Motor neuron (in vitro differentiated cells): ENCODE measurements around the gene ACY1. TPM values are rescaled to one million over a fixed set of nuclear protein-coding genes. Genes with fewer than 3 reads are reported as not detected.
A peak's percentile ranks its signal among the peaks of the same experiment; 100 is the strongest.

ENCODE experiments used
- ATAC-seq, 8 experiments: fragments of 200-7000 bp; cut with Tn5 transposase; replicated peaks in 6 of 8; 2 replicates each; pipeline ENCODE4 v1.8.0; 2021; ENCODE audit warnings: mild to moderate bottlenecking in 8 of 8, moderate library complexity in 8 of 8
- H3K27ac ChIP-seq, 2 donors: fragments of 250-450 bp; sonication (Bioruptor Pico); 2 replicates each; pipeline ENCODE4 v1.9.0; 2021; ENCODE audit warnings: antibody characterized with exemption in 2 of 2, mild to moderate bottlenecking in 2 of 2, moderate library complexity in 1 of 2
- H3K4me1 ChIP-seq, 2 donors: fragments of 250-450 bp; sonication (Bioruptor Pico); replicated peaks in 1 of 2; 2 replicates each; pipeline ENCODE4 v1.6.1; 2021; ENCODE audit warnings: antibody characterized with exemption in 2 of 2, mild to moderate bottlenecking in 2 of 2, moderate library complexity in 1 of 2
- H3K4me3 ChIP-seq, 5 donors: fragments of 250-450 bp; sonication (Bioruptor Pico); 2 replicates each; pipeline ENCODE4 v1.9.0; 2021; ENCODE audit warnings: antibody characterized with exemption in 5 of 5, mild to moderate bottlenecking in 5 of 5, moderate library complexity in 4 of 5
- WGBS, 10 experiments: fragments of 450-650 bp; shearing (Covaris generic); methylation state at CpG; one replicate each; pipeline ENCODE4 v1.0.0; 2022; 5-methylcytosine and 5-hydroxymethylcytosine counted together
- in situ Hi-C, 9 experiments: fragments of 400-800 bp; cut with MboI; loops; one replicate each; pipeline ENCODE4 v1.15.0; 2021; ENCODE audit warnings: low sequenced_read_pairs in 9 of 9, low pct_unique_long_range_greater_than_20kb in 2 of 9; ENCODE audit not compliant: unreplicated experiment in 9 of 9
- total RNA-seq, 8 experiments: library from RNA; unstranded; fragments of 300-600 nt; gene quantifications; 2 replicates each; pipeline versions ENCODE4 v1.2.3 to v1.2.4, GENCODE V29; 2022

The ACY1 gene
- 100 to 1,000 TPM in 1 of 8 experiments, 10 to 100 TPM in 6, 1 to 10 TPM in 1; 6.0 to 136 (median 22.4) TPM for total RNA-seq

GRCh38 chr3:51982838-51983577 is at the start of gene ACY1:
Gene ACY1, plus strand, starts transcription at chr3:51983535. Its CDS starts 530 bp downstream, at chr3:51984065.
- in situ Hi-C loops, result no loop called here

DNA sequence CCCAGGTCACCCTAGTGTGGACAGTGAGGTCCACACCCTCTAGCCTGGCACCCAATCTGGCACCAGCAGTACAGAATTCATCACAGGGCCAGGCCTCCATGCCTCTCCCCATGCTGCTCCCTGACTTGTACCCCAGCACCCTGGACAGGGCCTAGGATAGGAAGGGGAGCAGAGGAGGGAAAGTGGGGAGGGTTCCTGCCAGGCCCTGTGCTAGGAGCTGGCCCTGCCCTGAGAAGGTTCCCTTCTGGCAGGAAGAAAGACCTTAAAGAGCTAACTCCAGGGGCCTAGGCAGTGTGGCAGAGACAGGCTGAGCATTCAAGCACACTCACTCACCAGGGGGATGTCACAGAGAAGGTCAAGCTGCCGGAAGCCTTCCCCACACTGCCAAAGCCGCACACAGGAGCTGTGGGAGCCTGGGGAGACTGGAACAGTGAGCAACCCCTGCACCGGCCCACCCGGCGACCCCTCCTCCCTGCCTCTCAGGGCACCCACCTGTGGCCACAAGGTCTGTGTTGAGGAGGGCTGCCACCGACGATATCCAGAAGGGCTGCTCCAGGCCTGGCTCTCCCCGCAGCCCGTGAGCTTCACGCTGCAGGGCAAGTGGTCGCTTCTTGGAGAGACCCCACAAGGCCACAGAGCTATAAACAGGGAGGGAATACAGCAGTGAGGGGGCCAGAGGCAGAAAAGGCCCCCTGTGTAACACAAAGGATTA is 49.0 kb upstream of the ACY1 start:
- 90 to 100% (median 96%) methylated on average over 1 to 5 of the region's 11 CpGs; no CpG with 5 or more reads in 6 of the 10 experiments for WGBS, 10 experiments
- H3K4me3 ChIP-seq, result no peak overlapping the region
- in situ Hi-C loops, result no loop called here
- no peaks in the 10 kb centered on the region for H3K4me1 ChIP-seq
- ATAC-seq, result peak in 2 of 8 experiments; percentile 8
- H3K27ac ChIP-seq, result no peak overlapping the region

More at GRCh38 chr3:51982838-51983577, at the start of gene ACY1:
- peak within 1 kb of the TSS; percentile 65 to 84 for H3K27ac ChIP-seq
- WGBS, 10 experiments, result 0 to 12% (median 0%) methylated on average over 1 to 12 of the region's 68 CpGs; no CpG with 5 or more reads in 6 of the 10 experiments
- peaks cover 9 to 16% of the 10 kb centered on the region in 2 donors for H3K4me1 ChIP-seq
- peak; percentile 73 to 79 (median 77) for ATAC-seq
- peak within 1 kb of the TSS; percentile 22 to 42 (median 38) for H3K4me3 ChIP-seq

- peak in 2 of 8 experiments; percentile 7 to 22 for ATAC-seq
- WGBS, 10 experiments, result 64 to 100% (median 98%) methylated on average over 2 to 5 of the region's 28 CpGs; no CpG with 5 or more reads in 6 of the 10 experiments
- no peak overlapping the region for H3K4me3 ChIP-seq
- in situ Hi-C loops, result no loop called here
- no peak overlapping the region for H3K27ac ChIP-seq
- H3K4me1 ChIP-seq, result peaks cover 0 to under 1% of the 10 kb centered on the region in 2 donors
Observed at GRCh38 chr3:51934991-51935885, 48.1 kb upstream of the ACY1 start.

- 79 to 100% (median 95%) methylated on average over 1 to 16 of the region's 25 CpGs; no CpG with 5 or more reads in 2 of the 10 experiments for WGBS, 10 experiments
- no peak overlapping the region for H3K4me3 ChIP-seq
- in situ Hi-C loops, result no loop called here
- peaks cover 7 to 8% of the 10 kb centered on the region in 2 donors for H3K4me1 ChIP-seq
- H3K27ac ChIP-seq, result no peak overlapping the region
- no peak for ATAC-seq
Observed at GRCh38 chr3:51935886-51936755, 47.2 kb upstream of the ACY1 start.

DNA sequence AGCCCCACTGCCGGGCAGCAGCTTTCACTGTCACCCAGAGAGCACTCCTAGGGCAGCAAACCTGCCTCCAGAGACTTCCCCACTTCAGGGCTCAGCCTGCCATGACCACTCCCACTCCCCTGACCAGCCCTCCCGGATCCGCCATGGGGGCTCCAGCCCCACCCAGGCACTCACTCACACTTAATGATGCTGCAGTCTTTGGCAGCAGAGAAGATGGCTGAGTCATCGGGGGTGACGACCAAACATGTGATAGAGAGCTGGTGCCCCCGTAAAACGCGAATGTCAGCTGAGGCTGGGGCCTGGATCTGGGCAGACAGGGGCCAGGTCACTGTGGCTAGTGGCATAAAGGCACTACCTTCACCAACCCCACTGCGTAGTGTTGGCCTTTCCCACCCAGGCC is 46.3 kb upstream of the ACY1 start:
- H3K4me1 ChIP-seq, result peaks cover 7 to 8% of the 10 kb centered on the region in 2 donors
- in situ Hi-C loops, result no loop called here
- H3K4me3 ChIP-seq, result no peak overlapping the region
- no peak overlapping the region for H3K27ac ChIP-seq
- WGBS, 10 experiments, result 83 to 100% (median 97%) methylated on average over 1 to 6 of the region's 9 CpGs; no CpG with 5 or more reads in 7 of the 10 experiments
- ATAC-seq, result no peak

GRCh38 chr3:51937611-51938450 is 45.5 kb upstream of the ACY1 start:
- in situ Hi-C loops, result no loop called here
- no peak overlapping the region for H3K27ac ChIP-seq
- WGBS, 10 experiments, result 89 to 100% (median 100%) methylated on average over 1 to 3 of the region's 13 CpGs; no CpG with 5 or more reads in 4 of the 10 experiments
- ATAC-seq, result no peak
- H3K4me1 ChIP-seq, result peaks cover 13 to 15% of the 10 kb centered on the region in 2 donors
- H3K4me3 ChIP-seq, result no peak overlapping the region

- Histone ChIP-seq H3K4me1 (peaks cover 16% of the 10 kb centered on the region in 2 donors), H3K27ac (no peak overlapping the region), H3K4me3 (no peak overlapping the region)
- WGBS, 10 experiments, result 50 to 100% (median 72%) methylated on average over 1 to 4 of the region's 9 CpGs; no CpG with 5 or more reads in 3 of the 10 experiments
- in situ Hi-C loops, result no loop called here
- no peak for ATAC-seq
Observed at GRCh38 chr3:51938780-51939425, 44.4 kb upstream of the ACY1 start.

- ATAC-seq, result no peak
- H3K4me3 ChIP-seq, result peak overlapping the region; percentile 51 to 79 (median 60)
- in situ Hi-C loops, result no loop called here
- WGBS, 10 experiments, result 0 to 100% (median 30%) methylated on average over 1 to 9 of the region's 13 CpGs; no CpG with 5 or more reads in 1 of the 10 experiments
- peaks cover 16% of the 10 kb centered on the region in 2 donors for H3K4me1 ChIP-seq
- H3K27ac ChIP-seq, result peak overlapping the region; percentile 3 to 78
Observed at GRCh38 chr3:51940648-51941462, 42.5 kb upstream of the ACY1 start.

GRCh38 chr3:51941463-51941797 is 41.9 kb upstream of the ACY1 start:
- in situ Hi-C loops, result no loop called here
- peaks cover 16% of the 10 kb centered on the region in 2 donors for H3K4me1 ChIP-seq
- peak overlapping the region; percentile 51 to 79 (median 60) for H3K4me3 ChIP-seq
- 0 to 20% methylated on average over 1 to 8 of the region's 20 CpGs; no CpG with 5 or more reads in 8 of the 10 experiments for WGBS, 10 experiments
- H3K27ac ChIP-seq, result peak overlapping the region; percentile 3 to 78
- ATAC-seq, result no peak

DNA sequence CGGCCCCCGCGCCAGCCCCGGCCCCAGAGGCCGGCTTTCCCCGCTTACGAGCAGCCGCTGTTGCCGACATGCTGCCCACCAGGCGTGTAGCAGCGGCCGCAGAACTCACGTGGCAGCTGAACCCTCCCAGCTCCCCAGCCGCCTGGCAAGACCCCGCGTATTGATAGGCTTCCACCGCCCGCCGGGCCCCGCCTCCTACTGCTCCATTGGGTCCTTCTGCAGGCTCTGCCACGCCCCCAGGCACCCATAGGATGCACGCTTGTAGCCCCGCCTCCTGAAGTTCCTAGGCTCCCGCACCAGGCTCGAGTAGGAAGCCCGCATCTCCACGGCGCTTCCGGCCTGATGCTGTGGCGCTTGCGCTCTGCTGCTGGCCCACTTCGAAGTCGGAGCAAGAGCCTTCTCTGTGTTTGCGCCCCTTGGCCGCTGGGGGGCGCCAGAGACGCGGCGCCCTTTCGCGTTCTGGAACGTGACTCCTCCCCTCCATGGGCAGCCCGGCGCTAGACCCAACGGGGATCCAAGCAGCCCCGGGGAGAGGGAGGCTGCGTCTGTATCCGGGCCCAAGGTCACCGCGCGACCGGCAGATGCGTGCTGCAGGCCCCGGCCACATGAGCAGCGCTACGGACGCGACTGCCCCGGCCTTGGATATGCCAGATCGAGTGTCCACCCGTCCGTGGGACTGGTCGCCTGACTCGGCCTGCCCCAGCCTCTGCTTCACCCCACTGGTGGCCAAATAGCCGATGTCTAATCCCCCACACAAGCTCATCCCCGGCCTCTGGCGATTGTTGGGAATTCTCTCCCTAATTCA is 41.3 kb upstream of the ACY1 start, which contains the start of the genes PARP3 and RRP9:
Gene PARP3 (plus strand): TSS at position 566 of the 805 bp plus-strand sequence. CDS start 993 bp downstream, outside the sequence.
Gene RRP9 (minus strand): TSS at position 107 of the 805 bp plus-strand sequence. CDS start 37 bp downstream, at position 70.
- ATAC-seq, result peak; percentile 75 to 96 (median 93)
- in situ Hi-C loops, result no loop called here
- Histone ChIP-seq H3K4me3 (peak within 1 kb of the TSS; percentile 51 to 79 (median 60)), H3K27ac (peak within 1 kb of the TSS; percentile 78 to 83), H3K4me1 (peaks cover 16% of the 10 kb centered on the region in 2 donors)
- 0 to 16% (median 0%) methylated on average over 4 to 16 of the region's 67 CpGs; no CpG with 5 or more reads in 5 of the 10 experiments for WGBS, 10 experiments
